DND-41 (cell line): Measurements from ENCODE around the gene BCO1.
A peak's percentile ranks its signal among the peaks of the same experiment; 100 is the strongest.

Experiments used
- ATAC-seq: fragments of 200-7000 bp; cut with Tn5 transposase; 3 replicates; pipeline ENCODE4 v1.9.1; 2021; ENCODE audit warnings: low read depth; ENCODE audit not compliant: insufficient read depth
- DNase-seq: peaks from one replicate; pipeline ENCODE4 v3.0.0-alpha.2; 2020
- H2AFZ ChIP-seq: 2 replicates; pipeline ENCODE4 v1.6.0; 2012; ENCODE audit warnings: low read depth, low read length
- H3K27ac ChIP-seq: 2 replicates; pipeline ENCODE4 v1.5.1; 2012; ENCODE audit warnings: low read length, inconsistent platforms
- H3K27me3 ChIP-seq: fragments of 200-600 bp; sonication (generic); 2 replicates; pipeline ENCODE4 v1.6.0; 2012; ENCODE audit warnings: low read length, mild to moderate bottlenecking, inconsistent platforms; ENCODE audit not compliant: insufficient read depth, poor library complexity
- H3K36me3 ChIP-seq: 2 replicates; pipeline ENCODE4 v1.5.1; 2012; ENCODE audit warnings: low read length, inconsistent platforms; ENCODE audit not compliant: insufficient read depth
- H3K4me1 ChIP-seq: 2 replicates; pipeline ENCODE4 v1.5.1; 2012; ENCODE audit warnings: mild to moderate bottlenecking, low read length; ENCODE audit not compliant: insufficient read depth
- H3K4me2 ChIP-seq: 2 replicates; pipeline ENCODE4 v1.6.0; 2012; ENCODE audit warnings: mild to moderate bottlenecking, moderate library complexity, low read length, inconsistent platforms; ENCODE audit not compliant: insufficient read depth
- H3K4me3 ChIP-seq, 2 experiments: fragments of 200-600 bp in 1 of 2; shearing (Covaris generic) in 1 of 2; 2 replicates each; pipeline ENCODE4 v1.5.1; 2012 to 2016; ENCODE audit warnings: inconsistent platforms in 2 of 2, low read length in 2 of 2, mild to moderate bottlenecking in 2 of 2, low read depth in 1 of 2, moderate library complexity in 1 of 2
- H3K79me2 ChIP-seq: 2 replicates; pipeline ENCODE4 v1.6.0; 2012; ENCODE audit warnings: low read length, inconsistent platforms; ENCODE audit not compliant: insufficient read depth
- H3K9ac ChIP-seq: 2 replicates; pipeline ENCODE4 v1.6.0; 2012; ENCODE audit warnings: low read depth, mild to moderate bottlenecking, inconsistent platforms, low read length, moderate library complexity
- H3K9me3 ChIP-seq: 2 replicates; pipeline ENCODE4 v1.5.1; 2012; ENCODE audit warnings: low read length, moderate library complexity, mild to moderate bottlenecking, inconsistent platforms; ENCODE audit not compliant: insufficient read depth, severe bottlenecking
- H4K20me1 ChIP-seq: 2 replicates; pipeline ENCODE4 v1.6.0; 2012; ENCODE audit warnings: low read length; ENCODE audit not compliant: insufficient read depth
- CTCF ChIP-seq: IDR thresholded peaks from 2 replicates; pipeline ENCODE4 v1.5.1; 2012; ENCODE audit warnings: borderline replicate concordance, low read length, moderate library complexity, mild to moderate bottlenecking; ENCODE audit not compliant: poor library complexity, severe bottlenecking; ENCODE audit errors: extremely low read depth
- EZH2 ChIP-seq: IDR thresholded peaks from 3 replicates; pipeline ENCODE4 v1.6.1; 2012; ENCODE audit warnings: borderline replicate concordance, low read depth, mild to moderate bottlenecking, moderate library complexity, low read length, inconsistent platforms; ENCODE audit not compliant: severe bottlenecking

Gene BCO1

DNA sequence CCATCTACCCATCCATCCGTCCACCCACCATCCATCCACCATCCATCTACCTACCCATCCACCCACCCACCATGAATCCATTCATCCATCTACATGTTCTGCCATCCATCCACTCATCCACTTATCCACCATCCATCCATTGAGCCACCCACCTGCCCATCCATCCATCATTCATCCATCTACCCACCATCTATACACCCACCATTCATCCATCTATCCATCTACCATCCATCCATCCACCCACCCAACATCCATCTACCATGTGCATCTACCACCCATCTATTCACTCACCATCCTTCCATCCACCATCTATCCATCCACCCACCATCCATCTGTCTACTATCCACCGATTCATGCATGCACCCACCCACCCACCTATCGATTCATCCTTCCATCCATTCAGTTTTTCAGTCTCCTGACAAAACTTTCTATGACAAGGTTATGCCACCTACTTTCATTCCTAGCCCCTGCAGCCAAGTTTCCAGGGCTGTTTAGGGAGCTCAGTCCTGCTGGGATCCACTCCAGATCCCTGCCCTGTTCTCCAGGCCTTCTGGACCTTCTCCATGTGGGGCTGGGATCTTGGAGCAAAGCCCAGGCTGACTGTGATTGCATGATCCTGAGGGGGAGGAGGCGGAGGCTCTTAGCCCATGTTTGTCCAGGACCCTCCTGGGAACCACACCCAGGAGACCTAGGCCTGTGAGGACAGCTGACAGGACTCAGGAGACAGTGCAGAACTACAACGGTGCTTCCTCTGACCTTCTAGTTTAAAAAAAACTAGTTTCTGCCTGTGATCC lies 27.4 kb downstream of the BCO1 start:
- Histone ChIP-seq H3K27ac (no peak overlapping the region), H3K9me3 (no peaks in the 10 kb centered on the region), H3K27me3 (no peaks in the 10 kb centered on the region), H3K4me3 (no peak overlapping the region), H3K9ac (no peak overlapping the region), H3K36me3 (no peaks in the 10 kb centered on the region), H4K20me1 (no peaks in the 10 kb centered on the region), H3K4me2 (no peak overlapping the region), H3K4me1 (no peaks in the 10 kb centered on the region; the same call in 1 of the 2 replicates), H2AFZ (no peak overlapping the region), H3K79me2 (no peaks in the 10 kb centered on the region)
- DNase-seq (no peak), ATAC-seq (no peak)
- TF ChIP-seq CTCF (no peak), EZH2 (no peak)

DNA sequence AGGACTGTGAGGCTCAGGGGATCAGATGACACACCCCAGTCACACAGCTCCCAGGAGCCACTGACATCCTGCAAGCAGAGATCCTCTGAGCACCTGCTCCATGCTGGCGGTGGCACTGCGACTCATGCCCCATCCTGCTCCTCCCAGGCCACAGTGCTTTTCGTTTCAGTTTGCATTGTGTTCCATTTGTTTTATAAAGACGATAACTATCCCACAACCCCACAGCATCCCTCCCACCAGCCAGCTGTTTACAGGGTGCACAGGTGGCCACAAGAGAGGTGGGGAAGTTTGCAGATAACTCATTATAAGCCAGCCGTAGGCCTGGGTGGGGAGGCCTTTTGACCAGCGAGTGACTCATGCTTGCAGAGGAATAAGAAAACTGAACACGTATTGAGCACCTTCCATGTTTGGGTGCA lies 28.2 kb downstream of the BCO1 start:
- no peaks in the 10 kb centered on the region for H3K36me3 ChIP-seq
- H2AFZ ChIP-seq: no peak overlapping the region
- no peak overlapping the region for H3K4me3 ChIP-seq
- DNase-seq (peak; percentile 36), ATAC-seq (peak; percentile 78)
- H3K27ac ChIP-seq: no peak overlapping the region
- no peaks in the 10 kb centered on the region for H3K79me2 ChIP-seq
- TF ChIP-seq EZH2: no peak
- H3K9ac ChIP-seq: no peak overlapping the region
- no peak overlapping the region for H3K4me2 ChIP-seq
- H3K27me3 ChIP-seq: no peaks in the 10 kb centered on the region
- H3K4me1 ChIP-seq: no peaks in the 10 kb centered on the region; the same call in 1 of the 2 replicates
- H4K20me1 ChIP-seq: no peaks in the 10 kb centered on the region
- no peaks in the 10 kb centered on the region for H3K9me3 ChIP-seq

GRCh38 chr16:81268509-81268908 lies 30.0 kb downstream of the BCO1 start:
- Histone ChIP-seq H3K27ac (no peak overlapping the region), H2AFZ (no peak overlapping the region), H3K79me2 (no peaks in the 10 kb centered on the region), H4K20me1 (no peaks in the 10 kb centered on the region), H3K4me2 (no peak overlapping the region), H3K36me3 (no peaks in the 10 kb centered on the region), H3K4me1 (no peaks in the 10 kb centered on the region; the same call in 1 of the 2 replicates), H3K4me3 (no peak overlapping the region), H3K9me3 (no peaks in the 10 kb centered on the region), H3K27me3 (no peaks in the 10 kb centered on the region), H3K9ac (no peak overlapping the region)
- ATAC-seq: no peak
- no peak for DNase-seq
- TF ChIP-seq CTCF (no peak), EZH2 (no peak)

DNA sequence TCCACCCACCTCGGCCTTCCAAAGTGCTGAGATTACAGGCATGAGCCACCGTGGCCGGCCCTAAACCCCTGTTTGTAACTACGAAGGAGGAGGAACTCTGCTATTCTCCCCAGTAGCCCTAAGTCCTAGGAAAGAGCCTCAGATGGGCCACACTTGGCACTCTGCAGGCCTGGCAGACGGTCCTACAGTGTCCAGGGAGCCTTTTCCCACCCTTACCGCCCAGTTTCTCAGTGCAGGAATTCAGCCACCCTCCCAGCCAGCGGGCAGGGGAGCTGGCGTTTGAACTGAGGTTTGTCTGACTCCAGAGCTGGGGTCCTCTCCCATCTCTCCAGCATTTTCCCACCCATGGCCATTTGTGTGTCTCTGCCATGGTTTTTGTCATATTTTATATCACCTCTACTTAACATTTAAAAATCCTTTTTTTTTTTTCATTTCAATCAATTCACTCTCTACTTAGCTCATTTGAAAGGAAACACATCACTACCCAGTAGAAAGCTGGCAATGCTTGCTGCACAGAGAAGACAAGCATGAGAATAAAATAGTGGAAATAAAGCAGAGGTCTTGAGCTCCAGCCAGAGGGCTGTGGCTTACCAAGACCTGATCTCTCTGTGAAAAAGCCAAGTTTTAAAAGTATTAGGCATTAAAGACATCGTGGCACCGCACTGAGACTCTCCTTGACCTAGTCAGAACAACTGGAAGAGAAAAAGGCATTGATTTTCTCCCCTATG lies 34.9 kb downstream of the BCO1 start:
- no peak overlapping the region for H3K27ac ChIP-seq
- TF ChIP-seq EZH2 (no peak), CTCF (no peak)
- H3K9ac ChIP-seq: no peak overlapping the region
- peaks cover 2% of the 10 kb centered on the region for H3K27me3 ChIP-seq
- H4K20me1 ChIP-seq: no peaks in the 10 kb centered on the region
- H3K4me1 ChIP-seq: no peaks in the 10 kb centered on the region
- no peak for ATAC-seq
- no peaks in the 10 kb centered on the region for H3K9me3 ChIP-seq
- no peak overlapping the region for H2AFZ ChIP-seq
- H3K4me2 ChIP-seq: no peak overlapping the region
- DNase-seq: no peak
- no peaks in the 10 kb centered on the region for H3K36me3 ChIP-seq
- no peaks in the 10 kb centered on the region for H3K79me2 ChIP-seq
- H3K4me3 ChIP-seq: no peak overlapping the region
